ENCODE measurements around the gene MLIP.

Gene MLIP

GRCh38 chr6:54097753-54098152 lies 13.5 kb upstream of the MLIP start:
- no peak for DNase-seq (ENCODE audit: low read depth)

GRCh38 chr6:54098450-54099044 lies 12.7 kb upstream of the MLIP start:
- DNase-seq (ENCODE audit: low read depth), result no peak

GRCh38 chr6:54099225-54099624 lies 12.0 kb upstream of the MLIP start:
- no peak for DNase-seq (ENCODE audit: low read depth)

- DNase-seq (ENCODE audit: low read depth), result no peak
These were observed 10.7 kb upstream of the MLIP start for GRCh38 chr6:54100411-54101006.

- no peak for DNase-seq (ENCODE audit: low read depth)
These were observed 9.0 kb upstream of the MLIP start for GRCh38 chr6:54102238-54102637.

GRCh38 chr6:54103497-54103896 lies 7.7 kb upstream of the MLIP start:
- no peak for DNase-seq (ENCODE audit: low read depth)

GRCh38 chr6:54106727-54107126 lies 4.5 kb upstream of the MLIP start:
- DNase-seq (ENCODE audit: low read depth), result no peak

GRCh38 chr6:54107470-54108090 lies 3.7 kb upstream of the MLIP start:
- no peak for DNase-seq (ENCODE audit: low read depth)

- no peak for DNase-seq (ENCODE audit: low read depth)
These were observed 3.0 kb upstream of the MLIP start for GRCh38 chr6:54108271-54108670.

- DNase-seq (ENCODE audit: low read depth), result no peak
These were observed 1.7 kb upstream of the MLIP start for GRCh38 chr6:54109586-54109985.

GRCh38 chr6:54112151-54112650 lies 958 bp downstream of the MLIP start:
- DNase-seq (ENCODE audit: low read depth), result no peak

GRCh38 chr6:54114991-54115390 lies 3.7 kb downstream of the MLIP start:
- DNase-seq (ENCODE audit: low read depth), result no peak

GRCh38 chr6:54115966-54116365 lies 4.7 kb downstream of the MLIP start:
- DNase-seq (ENCODE audit: low read depth), result no peak

GRCh38 chr6:54118117-54118516 lies 6.9 kb downstream of the MLIP start:
- DNase-seq (ENCODE audit: low read depth), result no peak

- no peak for DNase-seq (ENCODE audit: low read depth)
These were observed 14.2 kb downstream of the MLIP start for GRCh38 chr6:54125493-54125892.

- no peak for DNase-seq (ENCODE audit: low read depth)
These were observed 18.9 kb downstream of the MLIP start for GRCh38 chr6:54130179-54130578.

GRCh38 chr6:54132587-54132986 lies 21.3 kb downstream of the MLIP start:
- DNase-seq (ENCODE audit: low read depth), result no peak

- DNase-seq (ENCODE audit: low read depth), result no peak
These were observed 21.9 kb downstream of the MLIP start for GRCh38 chr6:54133186-54133585.

- no peak for DNase-seq (ENCODE audit: low read depth)
These were observed 23.7 kb downstream of the MLIP start for GRCh38 chr6:54134935-54135334.

- no peak for DNase-seq (ENCODE audit: low read depth)
These were observed 24.6 kb downstream of the MLIP start for GRCh38 chr6:54135665-54136369.

- DNase-seq (ENCODE audit: low read depth), result no peak
These were observed 27.6 kb downstream of the MLIP start for GRCh38 chr6:54138795-54139194.

- no peak for DNase-seq (ENCODE audit: low read depth)
These were observed 29.6 kb downstream of the MLIP start for GRCh38 chr6:54140811-54141210.
